Erythroblast (primary cell): Measurements from ENCODE around the gene SCAMP3.
A peak's percentile ranks its signal among the peaks of the same experiment; 100 is the strongest.
"Not testable (repeated sequence)": the region's sequence is repeated elsewhere in the genome, so short reads cannot be mapped to it uniquely, and the experiment has no call there.

Experiments used
- DNase-seq, 2 experiments: peaks; one replicate each; lab custom pipeline; 2025; lab: John Stamatoyannopoulos, UW
- GATA1 ChIP-seq: IDR thresholded peaks from 2 replicates; pipeline ENCODE4 v1.6.1; 2011; ENCODE audit warnings: low read depth, mild to moderate bottlenecking, control low read depth, low read length, moderate library complexity
- POLR2A ChIP-seq: IDR thresholded peaks from 2 replicates; pipeline ENCODE4 v1.6.1; 2011; ENCODE audit warnings: mild to moderate bottlenecking, low read length

The SCAMP3 gene

GRCh38 chr1:155254714-155255242 lies 7.4 kb downstream of the SCAMP3 start:
- no peak for DNase-seq
- TF ChIP-seq GATA1 (no peak), POLR2A (no peak)

DNA sequence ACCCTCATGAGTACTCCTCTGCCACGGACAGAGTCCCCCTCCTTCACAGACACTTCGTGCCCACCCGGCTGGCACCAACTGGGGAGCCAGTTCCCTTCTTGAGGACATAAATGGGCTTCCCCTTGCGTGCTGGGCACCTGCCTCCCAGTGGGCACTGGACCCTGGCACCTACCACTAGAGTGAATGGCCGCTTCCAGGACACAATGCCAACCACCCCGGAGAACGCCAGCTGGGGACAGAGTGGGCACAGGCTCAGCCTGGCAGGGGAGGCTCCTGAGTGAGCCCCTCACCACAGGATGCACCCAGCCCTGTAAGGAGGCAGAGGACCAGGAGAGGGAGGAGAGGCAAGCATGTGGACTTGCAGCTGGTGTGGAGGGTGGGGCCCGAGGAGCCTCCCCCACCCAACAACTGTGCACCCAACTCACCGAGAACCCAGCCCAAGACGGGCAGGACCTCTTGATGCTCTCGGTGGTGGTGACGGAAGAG lies 7.9 kb downstream of the SCAMP3 start:
- TF ChIP-seq GATA1 (no peak), POLR2A (no peak)
- no peak for DNase-seq

DNA sequence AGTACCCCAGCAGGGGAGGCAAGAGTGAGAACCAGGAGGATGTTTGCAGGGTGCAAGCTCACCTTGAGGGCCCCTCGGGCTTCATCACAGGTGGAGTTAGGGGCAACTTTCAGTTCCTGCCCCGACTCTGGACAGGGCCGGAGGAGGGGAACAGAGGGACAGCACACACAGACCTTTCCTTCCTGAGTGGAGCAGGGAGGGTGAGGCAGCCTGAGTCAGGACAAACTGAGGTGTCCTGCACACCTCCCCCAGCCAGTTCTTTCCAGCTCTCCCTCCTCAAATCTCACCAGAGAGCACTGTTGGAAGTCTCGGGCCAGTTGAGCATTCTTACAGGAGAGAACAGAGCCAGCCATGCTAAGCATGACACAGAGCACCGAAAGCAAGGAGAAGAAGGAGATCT lies 8.4 kb downstream of the SCAMP3 start:
- no peak for TF ChIP-seq GATA1
- TF ChIP-seq POLR2A: no peak
- no peak for DNase-seq

DNA sequence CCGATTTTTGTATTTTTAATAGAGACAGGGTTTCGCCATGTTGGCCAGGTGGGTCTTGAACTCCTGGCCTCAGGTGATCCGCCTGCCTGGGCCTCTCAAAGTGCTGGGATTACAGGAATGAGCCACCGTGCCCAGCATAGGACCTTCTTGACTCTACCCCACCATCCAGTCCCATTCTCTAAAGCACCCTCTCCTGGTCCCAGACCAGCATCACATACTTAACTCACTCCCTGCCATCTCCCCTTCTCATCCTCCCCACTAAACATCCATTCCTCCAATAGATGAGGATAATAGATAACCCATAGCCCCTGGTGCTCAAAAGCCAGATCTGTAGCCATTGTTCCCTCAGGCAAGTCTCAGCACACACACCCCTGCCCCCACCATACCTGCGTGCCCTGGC lies 9.0 kb downstream of the SCAMP3 start:
- TF ChIP-seq POLR2A (no peak), GATA1 (no peak)
- DNase-seq: no peak

DNA sequence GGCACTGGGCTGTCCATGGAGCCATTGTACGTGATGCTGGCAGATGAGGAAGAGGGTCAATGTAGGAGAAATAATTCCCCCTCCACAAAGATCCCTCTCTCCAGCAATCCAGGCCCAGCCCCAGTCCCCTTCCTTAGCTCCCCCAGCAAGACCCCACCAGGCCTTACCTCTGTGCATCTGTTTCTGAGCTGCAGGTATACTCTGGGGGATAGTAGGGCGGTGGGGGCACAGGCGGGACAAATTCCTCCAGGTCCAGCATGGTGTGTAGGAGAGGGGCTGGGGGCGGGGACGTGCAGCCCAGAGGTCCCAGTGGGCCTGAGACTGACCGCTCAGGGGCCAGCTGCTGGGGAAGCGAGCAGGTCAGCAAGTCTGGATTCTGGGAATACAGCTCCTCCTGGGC lies 10.6 kb downstream of the SCAMP3 start:
- TF ChIP-seq POLR2A: no peak
- TF ChIP-seq GATA1: no peak

GRCh38 chr1:155250633-155251449 lies 11.3 kb downstream of the SCAMP3 start:
- DNase-seq: peak; percentile 95 to 97
- TF ChIP-seq GATA1 (no peak), POLR2A (peak; percentile 31)

More for the DNA sequence above, 10.6 kb downstream of the SCAMP3 start:
- DNase-seq: no peak

DNA sequence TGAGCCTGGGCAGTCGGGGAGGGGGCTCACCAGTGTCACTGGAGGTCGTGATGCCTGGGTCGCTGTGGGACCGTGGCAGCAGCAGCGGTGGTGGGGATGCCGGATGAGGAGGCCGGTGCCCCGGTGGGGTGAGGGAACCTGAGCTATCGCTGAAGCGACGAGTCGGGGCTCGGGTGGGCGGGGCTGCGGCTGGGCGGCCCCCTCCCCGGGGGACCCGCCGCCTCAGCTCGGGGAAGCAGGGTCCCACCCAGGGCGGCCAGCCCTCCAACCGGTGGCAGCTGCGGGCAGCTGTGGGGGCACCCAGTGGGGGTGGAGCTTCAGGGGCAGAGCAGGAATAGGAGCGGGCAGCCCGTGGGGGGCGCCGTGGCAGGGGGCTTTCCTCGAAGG lies 11.9 kb downstream of the SCAMP3 start:
- TF ChIP-seq GATA1 (no peak), POLR2A (no peak)
- DNase-seq: no peak

DNA sequence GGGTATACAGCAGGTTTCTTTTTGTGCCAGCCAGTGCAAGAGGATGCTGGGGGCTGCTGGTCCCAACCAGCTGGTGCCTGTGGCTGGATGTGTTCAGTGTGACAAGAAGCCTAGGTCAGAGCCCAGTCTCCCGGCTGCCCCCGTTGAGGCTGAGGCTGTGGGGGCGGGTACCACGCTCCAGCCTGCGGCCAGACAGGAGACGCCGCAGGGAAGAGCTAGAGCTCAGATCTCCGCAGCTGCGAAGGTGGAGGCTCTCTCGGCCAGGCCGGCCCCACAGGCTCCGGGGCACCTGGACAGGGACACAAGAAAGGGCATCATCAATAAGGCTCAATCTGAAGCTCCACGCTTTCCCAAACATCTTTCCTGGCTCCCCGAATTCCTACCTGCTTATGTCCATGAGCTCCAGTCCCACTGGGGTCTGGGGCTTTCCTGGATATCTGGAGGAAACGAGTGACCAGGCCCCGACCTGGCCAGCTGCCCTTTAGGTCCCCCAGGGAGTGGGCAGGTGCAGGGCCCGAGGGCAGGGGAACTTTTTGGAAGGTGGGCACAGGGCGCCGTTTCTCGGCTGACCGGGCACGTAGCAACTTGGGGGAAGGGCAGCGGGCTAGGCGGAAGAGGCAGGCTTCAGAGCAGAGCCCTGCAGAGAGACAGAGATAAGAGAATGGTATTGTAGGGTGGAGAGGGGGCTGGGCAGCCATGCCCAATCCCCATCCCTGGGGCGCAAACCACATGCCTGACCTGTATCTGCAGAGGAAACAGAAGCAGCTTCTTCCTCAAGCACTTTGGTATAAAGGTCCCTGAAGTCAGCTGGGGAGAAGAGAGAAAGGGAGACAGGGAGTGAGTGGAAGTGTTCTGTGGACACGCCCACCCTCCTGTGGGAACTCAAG lies 14.2 kb downstream of the SCAMP3 start:
- peak; percentile 39 to 62 for DNase-seq
- peak; percentile 47 for TF ChIP-seq POLR2A
- no peak for TF ChIP-seq GATA1

DNA sequence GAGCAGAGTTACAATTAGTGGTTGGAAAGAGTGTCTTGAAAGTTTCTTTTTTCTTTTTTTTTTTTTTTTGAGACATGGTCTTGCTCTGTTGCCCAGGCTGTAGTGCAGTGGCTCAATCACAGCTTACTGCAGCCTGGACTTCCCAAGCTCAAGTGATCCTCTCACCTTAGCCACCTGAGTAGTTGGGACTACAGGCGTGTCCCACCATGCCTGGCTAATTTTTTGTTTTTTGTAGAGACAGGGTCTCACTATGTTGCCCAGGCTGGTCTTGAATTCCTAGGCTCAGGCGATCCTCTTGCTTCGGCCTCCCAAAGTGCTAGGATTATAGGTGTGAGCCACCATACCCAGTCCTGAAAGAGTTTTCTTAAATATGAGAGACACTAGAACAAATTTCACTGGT lies 15.4 kb downstream of the SCAMP3 start:
- DNase-seq: not testable (repeated sequence)

DNA sequence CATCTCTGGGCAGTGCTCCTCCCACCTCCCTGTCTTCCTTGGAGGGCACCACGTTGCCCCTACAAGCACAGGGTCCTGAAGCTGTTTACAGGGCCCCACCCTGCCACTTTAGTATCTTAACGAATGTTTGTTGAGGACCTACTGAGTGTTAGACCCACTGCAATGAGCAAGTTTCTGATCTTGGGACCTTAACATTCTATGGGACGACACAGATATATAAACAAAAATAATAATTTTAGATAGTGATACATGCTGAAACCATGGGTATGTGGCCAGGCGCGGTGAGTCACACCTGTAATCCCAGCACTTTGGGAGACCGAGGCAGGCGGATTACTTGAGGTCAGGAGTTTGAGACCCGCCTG lies 17.0 kb downstream of the SCAMP3 start:
- TF ChIP-seq POLR2A (no peak), GATA1 (no peak)
- no peak for DNase-seq

DNA sequence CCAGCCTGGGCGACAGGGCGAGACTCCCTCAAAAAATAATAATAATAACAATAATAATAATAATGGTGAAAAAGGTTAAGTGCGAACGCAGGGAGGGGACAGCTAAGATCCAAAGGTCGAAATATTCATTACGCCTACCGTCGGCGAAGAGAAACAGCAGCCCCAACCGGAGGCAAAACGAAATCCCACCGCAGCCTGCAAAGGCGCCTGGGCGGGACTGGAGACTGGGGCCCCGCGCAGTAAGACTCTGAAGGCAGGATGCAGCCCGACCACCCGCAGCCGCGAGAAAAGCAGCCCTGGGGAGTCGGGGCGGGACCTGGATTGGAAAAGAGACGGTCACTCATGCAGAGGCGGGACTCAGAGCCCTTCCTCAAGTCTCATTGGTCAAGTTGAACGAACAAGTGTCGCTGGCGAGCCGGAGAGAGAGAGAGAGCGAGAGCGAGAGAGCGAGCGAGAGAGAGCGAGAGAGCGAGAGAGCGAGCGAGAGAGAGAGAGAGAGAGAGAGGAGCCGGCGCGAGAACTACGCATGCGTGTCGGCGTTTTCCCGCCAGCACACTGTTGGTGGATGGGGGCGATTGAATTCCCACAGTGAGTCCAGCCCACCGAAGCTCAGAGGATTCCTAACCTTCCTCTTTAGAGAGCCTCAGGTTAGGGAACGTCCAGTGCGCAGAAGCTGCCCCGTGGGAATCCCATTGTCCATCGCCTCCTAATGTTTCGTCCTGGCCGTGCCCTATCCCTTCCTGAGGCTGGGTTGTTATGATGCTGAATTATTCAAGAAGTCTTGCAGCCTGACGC lies 17.6 kb downstream of the SCAMP3 start:
- peak; percentile 96 to 99 for DNase-seq
- TF ChIP-seq GATA1: no peak
- peak; percentile 95 for TF ChIP-seq POLR2A

DNA sequence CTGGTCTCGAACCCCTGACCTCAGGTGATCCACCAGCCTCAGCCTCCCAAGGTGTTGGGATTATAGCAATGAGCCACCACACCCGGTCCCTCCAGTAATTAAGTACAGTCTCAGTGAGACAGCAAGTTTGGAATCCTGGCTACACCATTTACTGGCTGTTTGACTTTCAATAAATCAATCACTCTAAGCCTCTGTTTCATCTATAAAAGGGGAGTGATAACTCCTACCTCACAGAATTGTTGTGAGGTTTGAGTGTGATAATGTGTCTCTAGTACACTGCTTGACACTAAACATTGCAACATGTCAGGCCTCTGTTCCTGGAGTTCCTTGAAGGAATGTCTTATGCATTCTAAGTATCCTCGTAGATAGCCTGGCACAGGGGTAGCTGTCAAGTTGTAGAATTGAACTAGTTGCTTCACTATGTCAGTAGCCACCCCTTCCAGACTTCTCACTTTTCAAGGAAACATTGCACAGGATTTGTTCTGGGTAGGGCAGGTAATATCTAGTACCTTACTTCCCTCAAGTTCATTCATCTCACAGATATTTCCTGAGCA lies 19.3 kb downstream of the SCAMP3 start:
- DNase-seq: no peak
- no peak for TF ChIP-seq POLR2A
- no peak for TF ChIP-seq GATA1

DNA sequence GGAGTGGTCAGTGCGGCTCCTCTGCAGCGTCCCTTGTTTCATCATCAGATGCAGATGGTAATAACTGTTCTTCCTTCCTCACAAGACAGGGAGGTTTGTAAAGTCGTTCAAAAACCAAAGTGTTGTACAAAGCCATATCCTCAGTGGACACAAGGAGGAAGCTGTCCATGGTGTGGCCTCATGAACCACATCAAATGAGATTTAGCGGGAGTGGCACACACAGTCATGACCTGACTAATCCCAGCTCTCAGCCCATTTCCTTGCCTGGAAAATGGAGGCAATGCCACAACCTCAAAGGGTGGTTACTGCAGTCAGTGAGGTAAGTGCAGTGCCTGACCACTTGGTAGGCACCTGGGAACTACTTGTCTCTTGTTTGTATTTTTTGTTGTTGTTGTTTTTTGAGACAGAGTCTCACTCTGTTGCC lies 20.3 kb downstream of the SCAMP3 start:
- TF ChIP-seq POLR2A (no peak), GATA1 (no peak)
- DNase-seq: no peak
